Transverse colon (tissue), 4 donors: Measurements from ENCODE around the gene MYB.

Experiments
- EP300 ChIP-seq: sonication (generic); formaldehyde crosslinking; IDR thresholded peaks from one replicate; pipeline ENCODE4 v1.6.1; 2017; ENCODE audit warnings: antibody characterized with exemption, low read depth
- POLR2A ChIP-seq: fragments of 450-650 bp; IDR thresholded peaks from one replicate; pipeline ENCODE4 v1.6.1; 2016; ENCODE audit warnings: antibody characterized with exemption, mild to moderate bottlenecking, moderate library complexity
- POLR2AphosphoS5 ChIP-seq, 3 donors: sonication (generic); formaldehyde crosslinking; IDR thresholded peaks; one replicate each; pipeline ENCODE4 v1.6.1; 2016; ENCODE audit warnings: antibody characterized with exemption in 3 of 3
- TF ChIP-seq, protein P1 (sequence below), 5 experiments: fragments of 200-600 bp in 3 of 5; fragments of 450-650 bp in 2 of 5; sonication (generic) in 3 of 5; IDR thresholded peaks; 1 replicate in 2 of 5; 2 replicates in 3 of 5; pipeline ENCODE4 v1.5.1; 2016 to 2017; ENCODE audit warnings: antibody characterized with exemption in 5 of 5, inconsistent platforms in 3 of 5, mild to moderate bottlenecking in 2 of 5, moderate library complexity in 1 of 5

DNA sequence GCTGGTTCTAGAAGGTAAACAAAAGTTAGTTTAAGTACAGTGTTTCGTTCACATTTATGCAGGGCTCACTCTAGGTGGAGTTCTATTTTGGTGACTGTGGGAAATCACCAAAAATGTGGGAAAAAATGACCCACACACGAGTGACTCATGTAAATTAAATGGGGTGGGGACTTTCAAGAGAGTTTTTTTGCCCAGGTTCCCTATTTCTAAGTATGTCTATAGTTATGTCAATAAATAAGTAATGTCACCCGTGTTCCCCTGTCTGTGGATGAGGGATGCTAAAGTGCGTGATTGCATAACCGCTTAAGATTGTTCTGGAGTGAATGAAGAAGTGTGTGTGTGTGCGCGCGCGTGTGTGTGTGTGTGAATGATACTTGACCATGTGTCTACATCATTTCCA is 69.1 kb downstream of the MYB start:
- TF ChIP-seq POLR2A (no peak), EP300 (no peak), POLR2AphosphoS5 (IDR thresholded peaks at IDR 0.05) (no peak)
- TF ChIP-seq, protein P1, sequence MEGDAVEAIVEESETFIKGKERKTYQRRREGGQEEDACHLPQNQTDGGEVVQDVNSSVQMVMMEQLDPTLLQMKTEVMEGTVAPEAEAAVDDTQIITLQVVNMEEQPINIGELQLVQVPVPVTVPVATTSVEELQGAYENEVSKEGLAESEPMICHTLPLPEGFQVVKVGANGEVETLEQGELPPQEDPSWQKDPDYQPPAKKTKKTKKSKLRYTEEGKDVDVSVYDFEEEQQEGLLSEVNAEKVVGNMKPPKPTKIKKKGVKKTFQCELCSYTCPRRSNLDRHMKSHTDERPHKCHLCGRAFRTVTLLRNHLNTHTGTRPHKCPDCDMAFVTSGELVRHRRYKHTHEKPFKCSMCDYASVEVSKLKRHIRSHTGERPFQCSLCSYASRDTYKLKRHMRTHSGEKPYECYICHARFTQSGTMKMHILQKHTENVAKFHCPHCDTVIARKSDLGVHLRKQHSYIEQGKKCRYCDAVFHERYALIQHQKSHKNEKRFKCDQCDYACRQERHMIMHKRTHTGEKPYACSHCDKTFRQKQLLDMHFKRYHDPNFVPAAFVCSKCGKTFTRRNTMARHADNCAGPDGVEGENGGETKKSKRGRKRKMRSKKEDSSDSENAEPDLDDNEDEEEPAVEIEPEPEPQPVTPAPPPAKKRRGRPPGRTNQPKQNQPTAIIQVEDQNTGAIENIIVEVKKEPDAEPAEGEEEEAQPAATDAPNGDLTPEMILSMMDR (IDR thresholded peaks at IDR 0.05): no peak
